SH-SY5Y (cell line): ENCODE results near the gene PHKB.

Experiments used
- GATA2 ChIP-seq: IDR thresholded peaks from 2 replicates; pipeline ENCODE4 v1.6.1; 2011; ENCODE audit warnings: mild to moderate bottlenecking, low read depth, low read length
- GATA3 ChIP-seq: IDR thresholded peaks from 2 replicates; pipeline ENCODE4 v1.6.1; 2011; ENCODE audit warnings: low read depth, mild to moderate bottlenecking, low read length, moderate library complexity

DNA sequence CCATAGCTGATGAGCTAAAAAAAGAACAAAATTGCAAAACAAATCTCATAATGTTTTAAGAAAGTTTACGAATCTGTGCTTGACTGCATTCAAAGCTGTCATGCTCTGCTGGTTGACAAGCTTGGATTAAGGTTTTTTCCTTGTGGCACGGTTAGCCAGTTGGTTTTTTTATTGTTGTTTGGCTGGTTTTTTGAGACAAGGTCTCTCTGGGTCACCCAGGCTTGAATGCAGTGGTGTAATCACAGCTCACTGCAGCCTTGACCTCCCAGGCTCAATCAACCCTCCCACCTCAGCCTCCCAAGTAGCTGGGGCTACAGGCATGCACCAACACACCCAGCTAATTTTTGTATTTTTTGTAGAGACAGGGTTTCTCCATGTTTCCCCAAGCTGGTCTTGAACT is 45.7 kb downstream of the PHKB start:
- TF ChIP-seq GATA2 (no peak), GATA3 (no peak)
